Natural killer cell (primary cell): Measurements from ENCODE around the gene ADGRF3. TPM values are rescaled to one million over a fixed set of nuclear protein-coding genes. Genes with fewer than 3 reads are reported as not detected.
A peak's percentile ranks its signal among the peaks of the same experiment; 100 is the strongest.

ENCODE experiments used
- ATAC-seq, 3 donors: fragments of 150-1000 bp in 2 of 3; fragments of 200-7000 bp in 1 of 3; cut with Tn5 transposase; 1 replicate in 1 of 3; 2 replicates in 2 of 3; pipeline ENCODE4 v1.10.0; 2021; ENCODE audit warnings: mild to moderate bottlenecking in 2 of 3, moderate library complexity in 2 of 3
- DNase-seq, 2 donors: peaks; one replicate each; pipeline versions ENCODE4 v3.0.0 to v3.0.0-alpha.2; 2013 to 2021; ENCODE audit warnings: mixed read lengths in 1 of 2
- H3K27ac ChIP-seq: one replicate; pipeline ENCODE4 v1.5.1; 2013; ENCODE audit warnings: mild to moderate bottlenecking, low read length
- H3K27me3 ChIP-seq: one replicate; pipeline ENCODE4 v1.6.1; 2013; ENCODE audit warnings: low read length; ENCODE audit not compliant: control insufficient read depth, insufficient read depth
- H3K36me3 ChIP-seq: one replicate; pipeline ENCODE4 v1.6.1; 2013; ENCODE audit warnings: low read length; ENCODE audit not compliant: control insufficient read depth, insufficient read depth
- H3K4me1 ChIP-seq: one replicate; pipeline ENCODE4 v1.6.1; 2013; ENCODE audit warnings: low read length; ENCODE audit not compliant: control insufficient read depth, insufficient read depth
- H3K4me3 ChIP-seq: one replicate; pipeline ENCODE4 v1.5.1; 2013; ENCODE audit warnings: low read length
- H3K9me3 ChIP-seq: one replicate; pipeline ENCODE4 v1.6.1; 2013; ENCODE audit warnings: low read length; ENCODE audit not compliant: control insufficient read depth, insufficient read depth
- H3K27ac Mint-ChIP-seq, 2 donors: one replicate each; pipeline ENCODE4 v1.8.0; 2022; ENCODE audit warnings: mild to moderate bottlenecking in 2 of 2, mixed read lengths in 2 of 2, moderate library complexity in 1 of 2
- H3K27me3 Mint-ChIP-seq, 2 donors: one replicate each; pipeline ENCODE4 v1.8.0; 2022; ENCODE audit warnings: low read depth in 2 of 2, mixed read lengths in 2 of 2
- H3K36me3 Mint-ChIP-seq: one replicate; pipeline ENCODE4 v1.8.0; 2022; ENCODE audit warnings: mixed read lengths
- H3K4me1 Mint-ChIP-seq, 2 donors: one replicate each; pipeline ENCODE4 v1.8.0; 2022; ENCODE audit warnings: mixed read lengths in 2 of 2
- H3K4me3 Mint-ChIP-seq: one replicate; pipeline ENCODE4 v1.8.0; 2022; ENCODE audit warnings: mild to moderate bottlenecking, moderate library complexity, mixed read lengths
- H3K9me3 Mint-ChIP-seq, 2 donors: one replicate each; pipeline ENCODE4 v1.8.0; 2022; ENCODE audit warnings: mixed read lengths in 2 of 2
- CTCF ChIP-seq: fragments of 200-600 bp; IDR thresholded peaks from one replicate; pipeline ENCODE4 v1.8.0; 2022; ENCODE audit warnings: antibody characterized with exemption
- WGBS: methylation state at CpG from one replicate; pipeline ENCODE4 v1.1.7; 2013; ENCODE audit warnings: missing lambda C conversion rate; ENCODE audit not compliant: insufficient coverage; 5-methylcytosine and 5-hydroxymethylcytosine counted together
- intact Hi-C: fragments of 100-400 bp; cut with micrococcal nuclease; formaldehyde crosslinking; loops from one replicate; pipeline ENCODE4 v1.14.2; 2022
- total RNA-seq, 4 donors: library from RNA; stranded (reverse); fragments of 120-200 nt in 1 of 4; gene quantifications; one replicate each; pipeline versions ENCODE4 v1.2.3 to v1.2.4, GENCODE V29; 2013 to 2022

Gene ADGRF3
- total RNA-seq, 3 donors from 2014 or later (not counting 1 experiment from before 2014, with no cell fraction given): 0.97 to 2.1 (median 2.1) TPM

GRCh38 chr2:26352892-26353291 lies 6.3 kb upstream of the ADGRF3 start:
- intact Hi-C loops: no loop called here
- H3K27ac ChIP-seq: no peak overlapping the region
- Mint-ChIP-seq H3K27me3 (no peaks in the 10 kb centered on the region), H3K4me3 (no peak overlapping the region), H3K27ac (no peak overlapping the region), H3K9me3 (no peaks in the 10 kb centered on the region), H3K4me1 (peaks cover 30 to 48% of the 10 kb centered on the region in 2 donors), H3K36me3 (no peaks in the 10 kb centered on the region)
- no peak for TF ChIP-seq CTCF
- no peaks in the 10 kb centered on the region for H3K4me1 ChIP-seq
- WGBS: 69% methylated on average over 1 of the region's 1 CpG
- ATAC-seq: no peak
- H3K27me3 ChIP-seq: no peaks in the 10 kb centered on the region
- H3K36me3 ChIP-seq: no peaks in the 10 kb centered on the region
- DNase-seq: no peak
- no peak overlapping the region for H3K4me3 ChIP-seq
- H3K9me3 ChIP-seq: no peaks in the 10 kb centered on the region

DNA sequence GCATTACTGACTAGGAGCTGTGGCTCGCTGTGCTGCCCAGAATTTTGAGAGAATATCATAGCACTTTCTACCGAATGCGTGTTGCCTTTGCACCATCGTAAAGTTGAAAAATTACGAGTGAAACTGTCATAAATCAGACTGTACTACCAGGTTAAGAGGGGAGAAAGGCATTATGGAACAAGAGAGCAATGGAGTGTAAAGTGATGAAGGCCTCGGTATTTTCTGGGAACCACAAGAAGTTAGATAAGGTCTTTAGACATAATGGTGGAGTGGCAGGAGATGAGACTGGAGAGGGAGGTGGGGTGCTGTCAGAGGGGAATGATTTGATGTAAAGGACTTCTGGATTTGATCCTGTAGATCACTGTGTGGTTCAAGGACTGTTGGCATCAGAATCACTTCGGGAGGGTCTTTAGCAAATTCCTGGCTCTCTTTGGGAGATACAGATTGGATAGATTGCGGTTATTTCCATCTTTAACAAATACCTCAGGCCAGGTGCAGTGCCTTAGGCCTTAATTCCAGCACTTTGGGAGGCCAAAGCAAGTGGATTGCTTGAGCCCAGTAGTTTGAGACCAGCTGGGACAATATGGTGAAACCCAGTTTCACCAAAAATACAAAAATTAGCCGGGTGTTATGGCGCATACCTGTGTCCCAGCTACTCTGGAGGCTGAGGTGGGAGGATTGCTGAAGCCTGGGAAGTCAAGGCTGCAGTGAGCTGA lies 4.9 kb upstream of the ADGRF3 start:
- Mint-ChIP-seq H3K27me3 (no peaks in the 10 kb centered on the region), H3K36me3 (no peaks in the 10 kb centered on the region), H3K4me1 (peaks cover 36 to 45% of the 10 kb centered on the region in 2 donors), H3K27ac (no peak overlapping the region), H3K9me3 (no peaks in the 10 kb centered on the region), H3K4me3 (no peak overlapping the region)
- H3K27me3 ChIP-seq: no peaks in the 10 kb centered on the region
- WGBS: 97% methylated on average over 10 of the region's 10 CpGs
- no peak for ATAC-seq
- DNase-seq: no peak
- intact Hi-C loops: no loop called here
- no peaks in the 10 kb centered on the region for H3K9me3 ChIP-seq
- H3K4me3 ChIP-seq: no peak overlapping the region
- no peak for TF ChIP-seq CTCF
- H3K4me1 ChIP-seq: peaks cover 5% of the 10 kb centered on the region
- H3K27ac ChIP-seq: no peak overlapping the region
- H3K36me3 ChIP-seq: no peaks in the 10 kb centered on the region

GRCh38 chr2:26349690-26350089 lies 3.1 kb upstream of the ADGRF3 start:
- H3K27me3 ChIP-seq: no peaks in the 10 kb centered on the region
- Mint-ChIP-seq H3K4me1 (peaks cover 48 to 49% of the 10 kb centered on the region in 2 donors), H3K27me3 (no peaks in the 10 kb centered on the region), H3K9me3 (no peaks in the 10 kb centered on the region), H3K36me3 (no peaks in the 10 kb centered on the region), H3K4me3 (no peak overlapping the region), H3K27ac (peak overlapping the region in 1 of 2 donors; percentile 99)
- peaks cover 9% of the 10 kb centered on the region for H3K4me1 ChIP-seq
- DNase-seq: no peak
- no peak for TF ChIP-seq CTCF
- no peak for ATAC-seq
- H3K36me3 ChIP-seq: no peaks in the 10 kb centered on the region
- H3K27ac ChIP-seq: no peak overlapping the region
- H3K9me3 ChIP-seq: no peaks in the 10 kb centered on the region
- no peak overlapping the region for H3K4me3 ChIP-seq
- WGBS: 91% methylated on average over 2 of the region's 3 CpGs
- intact Hi-C loops: loop anchor here (5.0 kb wide), 2 partner anchors 472 to 1377 kb away; partner anchors contain the start of genes ASXL2 and DNAJC27
